ENCODE measurements around the gene RALGAPB. TPM values are rescaled to one million over a fixed set of nuclear protein-coding genes. Genes with fewer than 3 reads are reported as not detected.

RALGAPB gene
- total and polyA plus RNA-seq, 2 of the 13 experiments (the other 11 are each of a cell fraction or from before 2014, with no cell fraction given) = 17.6 to 30.6 TPM

GRCh38 chr20:38445901-38446425 is 26.7 kb upstream of the RALGAPB start (continued):
- TF ChIP-seq, protein P1, sequence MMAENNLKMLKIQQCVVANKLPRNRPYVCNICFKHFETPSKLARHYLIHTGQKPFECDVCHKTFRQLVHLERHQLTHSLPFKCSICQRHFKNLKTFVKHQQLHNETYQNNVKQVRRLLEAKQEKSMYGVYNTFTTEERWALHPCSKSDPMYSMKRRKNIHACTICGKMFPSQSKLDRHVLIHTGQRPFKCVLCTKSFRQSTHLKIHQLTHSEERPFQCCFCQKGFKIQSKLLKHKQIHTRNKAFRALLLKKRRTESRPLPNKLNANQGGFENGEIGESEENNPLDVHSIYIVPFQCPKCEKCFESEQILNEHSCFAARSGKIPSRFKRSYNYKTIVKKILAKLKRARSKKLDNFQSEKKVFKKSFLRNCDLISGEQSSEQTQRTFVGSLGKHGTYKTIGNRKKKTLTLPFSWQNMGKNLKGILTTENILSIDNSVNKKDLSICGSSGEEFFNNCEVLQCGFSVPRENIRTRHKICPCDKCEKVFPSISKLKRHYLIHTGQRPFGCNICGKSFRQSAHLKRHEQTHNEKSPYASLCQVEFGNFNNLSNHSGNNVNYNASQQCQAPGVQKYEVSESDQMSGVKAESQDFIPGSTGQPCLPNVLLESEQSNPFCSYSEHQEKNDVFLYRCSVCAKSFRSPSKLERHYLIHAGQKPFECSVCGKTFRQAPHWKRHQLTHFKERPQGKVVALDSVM (CRISPR knock-in tag; IDR thresholded peaks at IDR 0.05) = no peak
- TF ChIP-seq ZNF362 (CRISPR knock-in tag; IDR thresholded peaks at IDR 0.05; ENCODE audit: borderline replicate concordance) (no peak), KDM6A (CRISPR knock-in tag; IDR thresholded peaks at IDR 0.05; ENCODE audit: low read depth) (no peak), FOXA1 (IDR thresholded peaks at IDR 0.05) (no peak), FOXA1 (CRISPR knock-in tag; IDR thresholded peaks at IDR 0.05) (no peak), EHMT2 (IDR thresholded peaks at IDR 0.05; ENCODE audit: borderline replicate concordance, low read depth, low read length) (peak; percentile 42; the same call in 1 of the 2 replicates), ZNF891 (CRISPR knock-in tag; IDR thresholded peaks at IDR 0.05) (no peak), ZNF234 (CRISPR knock-in tag; conservative IDR thresholded peaks at IDR 0.05) (no peak), MED1 (CRISPR knock-in tag; IDR thresholded peaks at IDR 0.05) (peak; percentile 22; the same call in 1 of the 2 replicates), HCFC1 (IDR thresholded peaks at IDR 0.05; ENCODE audit: low read depth, low read length) (no peak), CREB1 (IDR thresholded peaks at IDR 0.05) (peak; percentile 56), CREB1 (CRISPR knock-in tag; IDR thresholded peaks at IDR 0.05) (no peak), SRF (IDR thresholded peaks at IDR 0.05; ENCODE audit: low read depth, low read length) (no peak), PCBP1 (IDR thresholded peaks at IDR 0.05; ENCODE audit: borderline replicate concordance, low read depth, low read length) (no peak), RBFOX2 (IDR thresholded peaks at IDR 0.05; ENCODE audit: low read depth, low read length) (no peak), NCOA5 (CRISPR knock-in tag; IDR thresholded peaks at IDR 0.05) (no peak), ZNF235 (CRISPR knock-in tag; IDR thresholded peaks at IDR 0.05; ENCODE audit: borderline replicate concordance) (no peak), NFE2L2 (IDR thresholded peaks at IDR 0.05; ENCODE audit: low read length) (no peak), HNF4G (IDR thresholded peaks at IDR 0.05; ENCODE audit: borderline replicate concordance, low read depth, low read length) (no peak), HNF4G (CRISPR knock-in tag; IDR thresholded peaks at IDR 0.05; ENCODE audit: borderline replicate concordance, low read depth) (no peak), KDM2A (CRISPR knock-in tag; IDR thresholded peaks at IDR 0.05; ENCODE audit: borderline replicate concordance, low read depth) (no peak), TGIF2 (CRISPR knock-in tag; IDR thresholded peaks at IDR 0.05) (no peak)
- TF ChIP-seq, protein P2, sequence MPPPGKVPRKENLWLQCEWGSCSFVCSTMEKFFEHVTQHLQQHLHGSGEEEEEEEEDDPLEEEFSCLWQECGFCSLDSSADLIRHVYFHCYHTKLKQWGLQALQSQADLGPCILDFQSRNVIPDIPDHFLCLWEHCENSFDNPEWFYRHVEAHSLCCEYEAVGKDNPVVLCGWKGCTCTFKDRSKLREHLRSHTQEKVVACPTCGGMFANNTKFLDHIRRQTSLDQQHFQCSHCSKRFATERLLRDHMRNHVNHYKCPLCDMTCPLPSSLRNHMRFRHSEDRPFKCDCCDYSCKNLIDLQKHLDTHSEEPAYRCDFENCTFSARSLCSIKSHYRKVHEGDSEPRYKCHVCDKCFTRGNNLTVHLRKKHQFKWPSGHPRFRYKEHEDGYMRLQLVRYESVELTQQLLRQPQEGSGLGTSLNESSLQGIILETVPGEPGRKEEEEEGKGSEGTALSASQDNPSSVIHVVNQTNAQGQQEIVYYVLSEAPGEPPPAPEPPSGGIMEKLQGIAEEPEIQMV (CRISPR knock-in tag; IDR thresholded peaks at IDR 0.05; ENCODE audit: low read depth) = no peak
- TF ChIP-seq, protein P3, sequence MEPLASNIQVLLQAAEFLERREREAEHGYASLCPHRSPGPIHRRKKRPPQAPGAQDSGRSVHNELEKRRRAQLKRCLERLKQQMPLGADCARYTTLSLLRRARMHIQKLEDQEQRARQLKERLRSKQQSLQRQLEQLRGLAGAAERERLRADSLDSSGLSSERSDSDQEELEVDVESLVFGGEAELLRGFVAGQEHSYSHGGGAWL (CRISPR knock-in tag; IDR thresholded peaks at IDR 0.05) = no peak
- TF ChIP-seq, protein P4, sequence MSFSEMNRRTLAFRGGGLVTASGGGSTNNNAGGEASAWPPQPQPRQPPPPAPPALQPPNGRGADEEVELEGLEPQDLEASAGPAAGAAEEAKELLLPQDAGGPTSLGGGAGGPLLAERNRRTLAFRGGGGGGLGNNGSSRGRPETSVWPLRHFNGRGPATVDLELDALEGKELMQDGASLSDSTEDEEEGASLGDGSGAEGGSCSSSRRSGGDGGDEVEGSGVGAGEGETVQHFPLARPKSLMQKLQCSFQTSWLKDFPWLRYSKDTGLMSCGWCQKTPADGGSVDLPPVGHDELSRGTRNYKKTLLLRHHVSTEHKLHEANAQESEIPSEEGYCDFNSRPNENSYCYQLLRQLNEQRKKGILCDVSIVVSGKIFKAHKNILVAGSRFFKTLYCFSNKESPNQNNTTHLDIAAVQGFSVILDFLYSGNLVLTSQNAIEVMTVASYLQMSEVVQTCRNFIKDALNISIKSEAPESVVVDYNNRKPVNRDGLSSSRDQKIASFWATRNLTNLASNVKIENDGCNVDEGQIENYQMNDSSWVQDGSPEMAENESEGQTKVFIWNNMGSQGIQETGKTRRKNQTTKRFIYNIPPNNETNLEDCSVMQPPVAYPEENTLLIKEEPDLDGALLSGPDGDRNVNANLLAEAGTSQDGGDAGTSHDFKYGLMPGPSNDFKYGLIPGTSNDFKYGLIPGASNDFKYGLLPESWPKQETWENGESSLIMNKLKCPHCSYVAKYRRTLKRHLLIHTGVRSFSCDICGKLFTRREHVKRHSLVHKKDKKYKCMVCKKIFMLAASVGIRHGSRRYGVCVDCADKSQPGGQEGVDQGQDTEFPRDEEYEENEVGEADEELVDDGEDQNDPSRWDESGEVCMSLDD (CRISPR knock-in tag; IDR thresholded peaks at IDR 0.05; ENCODE audit: borderline replicate concordance) = no peak
